Subcutaneous adipose tissue (tissue), 4 donors: ENCODE data around the gene CCDC159. TPM values are rescaled to one million over a fixed set of nuclear protein-coding genes. Genes with fewer than 3 reads are reported as not detected.

Experiments
- total RNA-seq, 4 donors: library from RNA; depleted of rRNA; stranded (reverse); fragments of >200 nt; gene quantifications; one replicate each; pipeline ENCODE4 v1.1.0, GENCODE V29; 2016
- TF ChIP-seq, protein P1 (sequence below): fragments of 450-650 bp; IDR thresholded peaks from one replicate; pipeline ENCODE4 v1.5.1; 2016; ENCODE audit warnings: low read depth, mild to moderate bottlenecking, control low read depth, antibody characterized with exemption, moderate library complexity

The CCDC159 gene
- total RNA-seq, 4 donors from 2014 or later: 4.6 to 33.2 (median 15.7) TPM

DNA sequence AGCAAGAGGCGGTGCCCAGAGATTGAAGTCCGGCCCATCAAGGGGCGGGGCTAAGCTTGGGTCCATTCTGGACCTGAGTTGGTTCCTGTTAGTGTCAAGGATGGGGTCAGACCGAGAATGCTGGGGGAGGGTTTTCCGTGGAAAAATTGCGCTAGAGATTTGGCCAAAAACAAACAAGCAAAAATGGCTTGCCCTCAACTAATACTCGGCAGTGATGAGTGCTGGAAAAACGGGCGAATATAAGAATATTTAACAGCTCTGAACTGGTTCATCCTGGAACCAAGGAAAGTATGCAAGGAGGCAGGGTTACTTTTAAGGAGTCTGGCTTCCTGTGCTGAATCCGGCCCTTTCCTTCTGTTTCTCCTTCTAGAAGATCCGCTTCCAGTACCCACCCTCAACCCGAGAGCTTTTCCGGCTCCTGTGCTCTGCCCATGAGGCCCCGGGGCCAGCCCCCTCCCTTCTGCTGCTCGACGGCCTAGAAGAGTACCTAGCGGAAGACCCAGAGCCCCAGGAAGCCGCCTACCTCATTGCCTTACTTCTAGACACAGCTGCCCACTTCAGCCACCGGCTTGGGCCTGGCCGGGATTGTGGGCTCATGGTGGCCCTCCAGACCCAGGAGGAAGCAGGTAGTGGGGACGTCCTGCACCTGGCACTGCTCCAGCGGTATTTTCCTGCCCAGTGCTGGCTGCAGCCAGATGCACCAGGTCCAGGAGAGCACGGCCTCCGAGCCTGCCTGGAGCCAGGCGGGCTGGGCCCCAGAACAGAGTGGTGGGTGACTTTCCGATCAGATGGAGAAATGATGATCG is 29.0 kb downstream of the CCDC159 start:
- TF ChIP-seq, protein P1, sequence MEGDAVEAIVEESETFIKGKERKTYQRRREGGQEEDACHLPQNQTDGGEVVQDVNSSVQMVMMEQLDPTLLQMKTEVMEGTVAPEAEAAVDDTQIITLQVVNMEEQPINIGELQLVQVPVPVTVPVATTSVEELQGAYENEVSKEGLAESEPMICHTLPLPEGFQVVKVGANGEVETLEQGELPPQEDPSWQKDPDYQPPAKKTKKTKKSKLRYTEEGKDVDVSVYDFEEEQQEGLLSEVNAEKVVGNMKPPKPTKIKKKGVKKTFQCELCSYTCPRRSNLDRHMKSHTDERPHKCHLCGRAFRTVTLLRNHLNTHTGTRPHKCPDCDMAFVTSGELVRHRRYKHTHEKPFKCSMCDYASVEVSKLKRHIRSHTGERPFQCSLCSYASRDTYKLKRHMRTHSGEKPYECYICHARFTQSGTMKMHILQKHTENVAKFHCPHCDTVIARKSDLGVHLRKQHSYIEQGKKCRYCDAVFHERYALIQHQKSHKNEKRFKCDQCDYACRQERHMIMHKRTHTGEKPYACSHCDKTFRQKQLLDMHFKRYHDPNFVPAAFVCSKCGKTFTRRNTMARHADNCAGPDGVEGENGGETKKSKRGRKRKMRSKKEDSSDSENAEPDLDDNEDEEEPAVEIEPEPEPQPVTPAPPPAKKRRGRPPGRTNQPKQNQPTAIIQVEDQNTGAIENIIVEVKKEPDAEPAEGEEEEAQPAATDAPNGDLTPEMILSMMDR: no peak

DNA sequence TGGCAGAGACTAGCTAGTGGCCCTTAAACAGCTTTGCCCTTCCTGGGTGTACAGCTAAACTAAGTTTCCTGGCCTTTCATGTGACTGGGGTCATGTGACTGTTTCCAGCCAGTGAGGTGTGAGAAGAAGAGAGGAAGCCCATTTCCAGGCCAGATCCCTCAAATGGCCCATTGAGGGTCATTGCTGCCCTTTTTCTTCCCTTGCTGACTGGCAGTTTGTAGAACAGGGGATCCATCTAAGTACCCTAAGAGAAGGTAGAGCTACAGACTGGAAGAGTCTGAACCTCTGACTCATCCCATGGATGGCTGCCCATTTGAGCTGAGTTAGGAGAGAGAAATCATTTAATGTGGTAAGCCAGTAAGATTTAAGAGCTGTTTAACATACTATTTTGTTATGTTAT is 30.9 kb downstream of the CCDC159 start:
- TF ChIP-seq, protein P1: no peak

DNA sequence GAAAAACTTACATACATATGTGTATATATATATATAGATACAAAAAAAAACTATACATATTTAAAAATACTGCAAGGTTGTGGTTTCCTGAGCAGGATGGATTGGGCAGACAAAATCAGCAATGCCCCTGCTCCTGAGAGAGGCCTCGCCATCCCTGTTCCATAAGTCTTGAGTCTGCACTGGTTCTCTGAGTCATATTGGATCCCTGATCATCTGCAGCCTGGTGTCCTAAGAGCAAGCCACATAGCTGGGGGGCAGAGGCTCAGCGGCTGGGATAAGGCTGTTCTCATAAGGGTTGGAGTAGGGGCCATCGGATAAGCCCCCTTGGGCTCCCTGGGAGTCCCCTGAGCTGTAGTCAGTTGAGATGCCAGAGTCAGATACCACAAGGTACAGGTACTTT is 31.4 kb downstream of the CCDC159 start:
- TF ChIP-seq, protein P1: no peak

DNA sequence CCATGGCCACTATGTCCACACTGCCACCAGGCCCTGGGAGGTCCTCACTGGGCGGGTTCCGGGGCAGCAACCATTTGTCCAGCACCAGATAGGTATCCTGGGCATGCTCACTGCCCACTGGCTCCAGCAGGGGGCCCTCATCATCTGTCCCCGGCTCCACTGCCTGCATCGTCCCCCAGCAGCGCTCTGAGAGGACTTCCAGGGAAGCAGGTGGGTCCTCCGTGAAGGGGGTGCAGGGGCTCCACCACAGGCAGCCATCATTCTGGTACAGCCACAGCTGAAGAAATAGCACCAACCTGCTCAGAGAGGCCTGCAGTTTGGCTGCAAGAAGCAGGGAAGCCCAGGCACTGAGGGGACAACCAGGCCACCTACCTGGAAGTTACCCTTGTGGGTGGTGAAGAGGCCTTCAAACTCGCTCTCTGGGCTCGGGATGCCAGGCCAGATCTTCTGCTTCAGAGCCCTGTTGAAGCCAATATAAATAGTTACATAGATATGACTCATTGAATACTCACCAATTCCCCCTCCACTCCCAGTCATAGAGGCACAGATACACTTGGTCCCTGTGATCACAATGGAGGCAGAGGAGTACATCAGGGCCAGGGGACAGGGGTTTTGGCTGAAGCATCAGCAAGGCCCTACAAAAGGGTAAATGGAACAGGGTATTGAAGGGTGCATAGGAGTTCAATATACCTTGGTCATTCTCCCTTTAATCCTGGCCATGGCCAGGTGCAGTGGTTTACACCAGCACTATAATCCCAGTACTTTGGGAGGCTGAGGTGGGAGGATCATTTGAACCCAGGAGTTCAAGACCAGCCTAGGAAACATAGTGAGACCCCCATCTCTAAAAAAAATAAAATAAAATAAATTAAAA is 32.2 kb downstream of the CCDC159 start:
- TF ChIP-seq, protein P1: no peak

DNA sequence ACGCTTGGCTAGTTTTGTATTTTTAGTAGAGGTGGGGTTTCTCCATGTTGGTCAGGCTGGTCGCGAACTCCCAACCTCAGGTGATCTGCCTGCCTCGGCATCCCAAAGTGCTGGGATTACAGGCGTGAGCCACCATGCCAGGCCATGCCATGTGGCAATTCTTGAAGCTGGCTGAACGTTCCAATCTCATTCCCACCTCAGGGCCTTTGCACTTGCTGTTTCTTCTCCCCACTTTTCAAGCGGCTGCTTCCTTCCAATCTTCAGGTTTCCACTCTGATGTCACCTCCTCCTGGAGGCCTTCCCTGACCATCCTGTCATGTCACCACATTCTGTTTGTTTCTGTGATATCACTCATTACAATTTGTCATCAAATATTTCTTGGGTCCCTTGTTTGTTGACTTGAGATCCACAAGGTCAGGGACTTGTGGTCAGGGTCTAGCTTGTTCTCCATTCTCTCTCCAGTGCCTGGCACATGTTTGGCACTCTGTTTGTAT is 33.6 kb downstream of the CCDC159 start:
- TF ChIP-seq, protein P1: no peak

DNA sequence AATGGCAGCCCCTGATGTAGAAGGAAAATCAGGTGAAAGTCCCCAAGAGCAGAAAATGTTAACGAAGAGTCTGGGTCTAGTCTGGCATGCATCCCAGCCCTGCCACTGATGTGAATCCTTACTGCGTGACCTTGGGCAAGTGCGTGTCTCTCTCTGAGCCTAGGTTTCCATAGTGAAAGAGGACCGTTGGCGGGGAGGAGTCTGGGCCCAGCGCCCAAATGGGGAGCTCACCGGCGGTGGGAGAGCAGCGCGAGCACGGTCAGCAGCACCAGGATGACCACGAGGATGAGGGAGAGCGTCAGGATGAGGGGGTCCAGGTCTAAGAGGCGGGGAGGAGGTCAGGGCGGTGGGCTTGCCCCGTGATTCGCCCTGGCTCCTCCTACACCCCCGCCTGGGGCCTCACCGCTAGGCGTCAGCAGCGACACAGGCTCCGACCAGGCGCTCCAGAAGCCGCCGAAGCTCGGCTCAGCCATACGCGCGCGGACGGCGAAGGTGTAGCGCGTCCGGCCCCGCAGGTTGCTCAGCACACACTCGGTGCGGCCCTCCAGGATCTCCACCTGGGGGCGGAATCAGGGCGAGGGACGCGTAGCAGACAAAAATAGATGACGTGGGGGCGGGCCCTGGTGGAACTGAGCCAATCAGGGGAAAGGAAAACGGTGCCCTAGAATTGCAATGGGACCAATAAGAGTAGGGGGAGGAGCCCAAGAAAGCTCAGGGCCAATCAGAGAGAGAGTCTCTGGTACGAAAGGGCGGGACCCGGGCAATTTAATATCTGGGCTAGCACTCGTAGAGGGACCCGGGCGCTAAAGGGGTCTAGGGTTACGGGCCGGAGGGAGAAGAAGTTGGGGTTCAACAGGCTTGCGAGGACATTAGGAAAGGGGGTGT is 34.6 kb downstream of the CCDC159 start:
- TF ChIP-seq, protein P1: no peak
